Dermis lymphatic vessel endothelial cell (primary cell): ENCODE measurements around the gene ARHGAP42. TPM values are rescaled to one million over a fixed set of nuclear protein-coding genes. Genes with fewer than 3 reads are reported as not detected.

Source experiments
- total RNA-seq: library from RNA; depleted of rRNA; stranded (reverse); fragments of >200 nt; gene quantifications from 2 replicates; pipeline ENCODE4 v1.2.1, GENCODE V29; 2014

ARHGAP42 gene
- total RNA-seq = 2.4 and 7.0 TPM in 2 replicates

GRCh38 chr11:100687054-100687629 lies at the start of gene ARHGAP42:
ARHGAP42 (plus strand) TSS chr11:100687288; CDS start chr11:100687679, 391 bp downstream.

